PC-9 (cell line): ENCODE measurements around the gene IL22RA2. TPM values are rescaled to one million over a fixed set of nuclear protein-coding genes. Genes with fewer than 3 reads are reported as not detected.

Source experiments
- BruUV-seq: library from RNA; stranded (reverse); fragments of 400-500 nt; replicated peaks from 2 replicates; lab custom pipeline; 2021; lab: Mats Ljungman, UMichigan
- CTCF ChIA-PET: fragments of 300-600 bp; sonication (Branson Sonifier 250); formaldehyde crosslinking; loops from one replicate; lab custom pipeline; 2022; ENCODE audit warnings: antibody characterized with exemption; lab: Charles Lee
- POLR2A ChIA-PET: fragments of 300-600 bp; sonication (Branson Sonifier 250); formaldehyde crosslinking; loops from one replicate; lab custom pipeline; 2022; ENCODE audit warnings: antibody characterized with exemption; ENCODE audit not compliant: unreplicated experiment; lab: Charles Lee
- DNase-seq, 2 experiments: peaks; one replicate each; pipeline versions ENCODE4 v3.0.0 to v3.0.0-alpha.2; 2015 to 2022; ENCODE audit warnings: mixed read lengths in 1 of 2
- H2AFZ ChIP-seq: fragments of 200-600 bp; sonication (generic); 2 replicates; pipeline ENCODE4 v1.8.1; 2017; ENCODE audit warnings: antibody characterized with exemption
- H3F3A ChIP-seq: fragments of 200-600 bp; sonication (generic); 2 replicates; pipeline ENCODE4 v1.8.1; 2017; ENCODE audit warnings: antibody characterized with exemption, mild to moderate bottlenecking, low read depth; ENCODE audit not compliant: insufficient read depth
- H3K27ac ChIP-seq: fragments of 200-600 bp; sonication (generic); 2 replicates; pipeline ENCODE4 v1.6.1; 2016; ENCODE audit warnings: mixed run types
- H3K27me3 ChIP-seq: fragments of 200-600 bp; sonication (generic); 2 replicates; pipeline ENCODE4 v1.6.1; 2016; ENCODE audit warnings: low read depth, mixed run types; ENCODE audit not compliant: insufficient read depth
- H3K36me3 ChIP-seq: fragments of 200-600 bp; sonication (generic); 2 replicates; pipeline ENCODE4 v1.6.1; 2016; ENCODE audit warnings: low read depth, mixed run types
- H3K4me1 ChIP-seq: fragments of 200-600 bp; sonication (generic); replicated peaks from 2 replicates; pipeline ENCODE4 v1.6.1; 2016; ENCODE audit warnings: mixed run types; ENCODE audit not compliant: insufficient read depth
- H3K4me2 ChIP-seq: fragments of 200-600 bp; sonication (generic); 2 replicates; pipeline ENCODE4 v1.6.1; 2017; ENCODE audit warnings: mixed run types
- H3K4me3 ChIP-seq: fragments of 200-600 bp; sonication (generic); 2 replicates; pipeline ENCODE4 v1.6.1; 2016; ENCODE audit warnings: mixed run types
- H3K79me2 ChIP-seq: fragments of 200-600 bp; sonication (generic); 2 replicates; pipeline ENCODE4 v1.6.1; 2017; ENCODE audit warnings: low read depth, mixed run types
- H3K9me2 ChIP-seq: fragments of 200-600 bp; sonication (generic); 2 replicates; pipeline ENCODE4 v1.8.1; 2017; ENCODE audit warnings: mild to moderate bottlenecking; ENCODE audit not compliant: insufficient read depth
- H3K9me3 ChIP-seq: fragments of 200-600 bp; sonication (generic); 2 replicates; pipeline ENCODE4 v1.8.1; 2016; ENCODE audit warnings: low read depth; ENCODE audit not compliant: insufficient read depth
- H4K20me1 ChIP-seq: fragments of 200-600 bp; sonication (generic); 2 replicates; pipeline ENCODE4 v1.8.1; 2017; ENCODE audit not compliant: insufficient read depth
- CTCF ChIP-seq: fragments of 200-600 bp; sonication (generic); conservative IDR thresholded peaks from 2 replicates; pipeline ENCODE4 v1.6.1; 2017; ENCODE audit warnings: mixed run types, antibody characterized with exemption, mild to moderate bottlenecking, moderate library complexity
- EZH2 ChIP-seq: fragments of 200-600 bp; sonication (generic); IDR thresholded peaks from 2 replicates; pipeline ENCODE4 v1.8.0; 2017; ENCODE audit warnings: antibody characterized with exemption, low read depth
- intact Hi-C: fragments of 100-400 bp; cut with micrococcal nuclease; formaldehyde crosslinking; loops from one replicate; pipeline ENCODE4 v1.10.0; 2022; ENCODE audit not compliant: unreplicated experiment
- total RNA-seq: library from RNA; stranded (reverse); gene quantifications from 2 replicates; pipeline ENCODE4 v1.2.3, GENCODE V29; 2021

IL22RA2 gene
- total RNA-seq, 1 experiment from 2014 or later, result not detected

GRCh38 chr6:137177611-137178010, 4.2 kb upstream of the IL22RA2 start:
- H3K27me3 ChIP-seq, result no peaks in the 10 kb centered on the region
- peaks cover 5% of the 10 kb centered on the region for H3K4me1 ChIP-seq
- H3K9me2 ChIP-seq, result no peaks in the 10 kb centered on the region
- H3K4me2 ChIP-seq, result no peak overlapping the region
- peaks cover 14% of the 10 kb centered on the region for H3K9me3 ChIP-seq
- peaks cover 5% of the 10 kb centered on the region for H3F3A ChIP-seq
- H3K36me3 ChIP-seq, result no peaks in the 10 kb centered on the region
- DNase-seq, result no peak
- POLR2A ChIA-PET, result no interaction called here
- BruUV-seq, result no TSS peak
- CTCF ChIA-PET, result no interaction called here
- intact Hi-C loops, result no loop called here
- H2AFZ ChIP-seq, result no peak overlapping the region
- no peak overlapping the region for H3K27ac ChIP-seq
- H3K4me3 ChIP-seq, result no peak overlapping the region
- TF ChIP-seq CTCF (no peak), EZH2 (no peak)
- no peaks in the 10 kb centered on the region for H3K79me2 ChIP-seq
- H4K20me1 ChIP-seq, result no peaks in the 10 kb centered on the region

GRCh38 chr6:137176729-137177128, 3.3 kb upstream of the IL22RA2 start:
- TF ChIP-seq CTCF (no peak), EZH2 (no peak)
- peaks cover 6% of the 10 kb centered on the region; the same call in 1 of the 2 replicates for H3K9me3 ChIP-seq
- H3K4me1 ChIP-seq, result peaks cover 14% of the 10 kb centered on the region
- no peaks in the 10 kb centered on the region for H3K9me2 ChIP-seq
- no peak for DNase-seq
- no peak overlapping the region for H3K4me2 ChIP-seq
- no peak overlapping the region for H3K4me3 ChIP-seq
- H3K36me3 ChIP-seq, result no peaks in the 10 kb centered on the region
- no TSS peak for BruUV-seq
- no peak overlapping the region for H2AFZ ChIP-seq
- no peaks in the 10 kb centered on the region for H4K20me1 ChIP-seq
- no peaks in the 10 kb centered on the region for H3K27me3 ChIP-seq
- ChIA-PET CTCF (no interaction called here), POLR2A (no interaction called here)
- H3K27ac ChIP-seq, result no peak overlapping the region
- no peaks in the 10 kb centered on the region for H3K79me2 ChIP-seq
- H3F3A ChIP-seq, result peaks cover 10% of the 10 kb centered on the region
- intact Hi-C loops, result no loop called here

GRCh38 chr6:137175868-137176245, 2.4 kb upstream of the IL22RA2 start:
- Histone ChIP-seq H2AFZ (no peak overlapping the region), H3K79me2 (no peaks in the 10 kb centered on the region), H3K9me3 (no peaks in the 10 kb centered on the region), H3K36me3 (no peaks in the 10 kb centered on the region), H3F3A (peaks cover 10% of the 10 kb centered on the region), H4K20me1 (no peaks in the 10 kb centered on the region), H3K27me3 (no peaks in the 10 kb centered on the region), H3K27ac (no peak overlapping the region), H3K4me2 (no peak overlapping the region), H3K9me2 (no peaks in the 10 kb centered on the region), H3K4me1 (peaks cover 18% of the 10 kb centered on the region), H3K4me3 (no peak overlapping the region)
- BruUV-seq, result no TSS peak
- intact Hi-C loops, result no loop called here
- no peak for TF ChIP-seq EZH2
- no peak for TF ChIP-seq CTCF
- DNase-seq, result no peak
- POLR2A ChIA-PET, result no interaction called here
- CTCF ChIA-PET, result interaction anchor here (0.6 kb wide), 1 partner anchor 498 kb away, joined by 6 read pairs; no protein-coding TSS in a partner anchor
